HFF-Myc (cell line): Measurements from ENCODE around the gene KDELR1.

Source experiments
- DNase-seq: peaks from one replicate; pipeline ENCODE4 v3.0.0-alpha.2; 2011; ENCODE audit warnings: low read depth; ENCODE audit errors: extremely low read depth
- H3K4me3 ChIP-seq: replicated peaks from 2 replicates; pipeline ENCODE4 v1.5.1; 2011; ENCODE audit warnings: low read depth, mild to moderate bottlenecking, control low read depth, low read length
- CTCF ChIP-seq: IDR thresholded peaks from 2 replicates; pipeline ENCODE4 v1.5.1; 2012; ENCODE audit warnings: mild to moderate bottlenecking, low read depth, low read length, control low read depth; ENCODE audit errors: missing control alignments

Gene KDELR1

GRCh38 chr19:48385461-48386087, 5.8 kb downstream of the KDELR1 start:
- H3K4me3 ChIP-seq = no peak overlapping the region
- no peak for TF ChIP-seq CTCF
- no peak for DNase-seq

GRCh38 chr19:48382286-48382685, 9.1 kb downstream of the KDELR1 start:
- no peak for TF ChIP-seq CTCF
- no peak overlapping the region for H3K4me3 ChIP-seq
- DNase-seq = no peak

GRCh38 chr19:48381178-48381950, 10.0 kb downstream of the KDELR1 start:
- DNase-seq = no peak

GRCh38 chr19:48379058-48379457, 12.3 kb downstream of the KDELR1 start:
- no peak for DNase-seq
- TF ChIP-seq CTCF = no peak
- no peak overlapping the region for H3K4me3 ChIP-seq

More at GRCh38 chr19:48381178-48381950, 10.0 kb downstream of the KDELR1 start:
- no peak overlapping the region for H3K4me3 ChIP-seq
- no peak for TF ChIP-seq CTCF

- no peak overlapping the region for H3K4me3 ChIP-seq
- DNase-seq = no peak
- no peak for TF ChIP-seq CTCF
Observed at GRCh38 chr19:48378194-48378570, 13.2 kb downstream of the KDELR1 start.

- no peak overlapping the region for H3K4me3 ChIP-seq
- no peak for DNase-seq
- no peak for TF ChIP-seq CTCF
Observed at GRCh38 chr19:48373567-48373966, 17.8 kb downstream of the KDELR1 start.
